Measurements from ENCODE around the gene ACP6.
"Not testable (repeated sequence)": the region's sequence is repeated elsewhere in the genome, so short reads cannot be mapped to it uniquely, and the experiment has no call there.

ACP6 gene

GRCh38 chr1:147625362-147625995 lies 44.8 kb downstream of the ACP6 start:
- DNase-seq (ENCODE audit: extremely low spot score, insufficient read length, low read depth) = no peak
- FAIRE-seq = no peak

GRCh38 chr1:147624529-147624928 lies 45.8 kb downstream of the ACP6 start:
- FAIRE-seq (no peak), DNase-seq (ENCODE audit: extremely low spot score, insufficient read length, low read depth) (no peak)

DNA sequence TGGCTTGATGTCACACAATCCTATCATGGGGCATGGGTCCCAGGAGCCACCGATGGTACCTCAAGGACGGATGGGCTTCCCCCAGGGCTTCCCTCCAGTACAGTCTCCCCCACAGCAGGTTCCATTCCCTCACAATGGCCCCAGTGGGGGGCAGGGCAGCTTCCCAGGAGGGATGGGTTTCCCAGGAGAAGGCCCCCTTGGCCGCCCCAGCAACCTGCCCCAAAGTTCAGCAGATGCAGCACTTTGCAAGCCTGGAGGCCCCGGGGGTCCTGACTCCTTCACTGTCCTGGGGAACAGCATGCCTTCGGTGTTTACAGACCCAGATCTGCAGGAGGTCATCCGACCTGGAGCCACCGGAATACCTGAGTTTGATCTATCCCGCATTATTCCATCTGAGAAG lies 46.3 kb downstream of the ACP6 start:
- DNase-seq (ENCODE audit: extremely low spot score, insufficient read length, low read depth) (no peak), FAIRE-seq (no peak)

DNA sequence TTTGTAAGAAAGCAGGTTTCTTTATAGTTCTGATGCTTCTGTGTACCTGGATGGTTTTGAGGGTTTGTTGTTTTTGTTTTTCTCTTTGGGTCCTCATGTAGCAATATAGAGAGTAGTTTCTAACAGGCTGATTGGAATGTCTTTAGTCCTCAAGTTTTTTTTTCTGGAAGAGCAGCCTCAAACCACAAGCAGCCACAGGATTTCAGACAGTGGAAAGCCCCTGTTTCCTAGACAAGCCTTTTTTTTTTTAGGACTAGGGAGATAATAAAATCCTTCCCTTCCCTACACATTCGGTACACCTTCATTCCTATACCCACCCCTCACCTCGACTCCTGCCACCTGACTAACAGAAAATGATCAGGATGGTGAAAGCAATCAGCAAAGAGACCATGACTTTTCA lies 47.6 kb downstream of the ACP6 start:
- DNase-seq (ENCODE audit: extremely low spot score, insufficient read length, low read depth) (no peak), FAIRE-seq (no peak)

DNA sequence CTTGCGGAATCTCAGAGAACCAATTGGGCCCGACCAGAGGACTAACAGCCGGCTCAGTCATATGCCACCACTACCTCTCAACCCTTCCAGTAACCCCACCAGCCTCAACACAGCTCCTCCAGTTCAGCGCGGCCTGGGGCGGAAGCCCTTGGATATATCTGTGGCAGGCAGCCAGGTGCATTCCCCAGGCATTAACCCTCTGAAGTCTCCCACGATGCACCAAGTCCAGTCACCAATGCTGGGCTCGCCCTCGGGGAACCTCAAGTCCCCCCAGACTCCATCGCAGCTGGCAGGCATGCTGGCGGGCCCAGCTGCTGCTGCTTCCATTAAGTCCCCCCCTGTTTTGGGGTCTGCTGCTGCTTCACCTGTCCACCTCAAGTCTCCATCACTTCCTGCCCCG lies 49.8 kb downstream of the ACP6 start:
- FAIRE-seq (no peak), DNase-seq (ENCODE audit: extremely low spot score, insufficient read length, low read depth) (no peak)

GRCh38 chr1:147619741-147620140 lies 50.6 kb downstream of the ACP6 start:
- DNase-seq (ENCODE audit: extremely low spot score, insufficient read length, low read depth) (no peak), FAIRE-seq (no peak)

GRCh38 chr1:147618771-147619170 lies 51.6 kb downstream of the ACP6 start:
- no peak for DNase-seq (ENCODE audit: extremely low spot score, insufficient read length, low read depth)

GRCh38 chr1:147618077-147618569 lies 52.2 kb downstream of the ACP6 start:
- FAIRE-seq (no peak), DNase-seq (ENCODE audit: extremely low spot score, insufficient read length, low read depth) (no peak)

More at GRCh38 chr1:147618771-147619170, 51.6 kb downstream of the ACP6 start:
- no peak for FAIRE-seq

- not testable (repeated sequence) for DNase-seq (ENCODE audit: extremely low spot score, insufficient read length, low read depth); FAIRE-seq
Measured at GRCh38 chr1:147614966-147615365, 55.4 kb downstream of the ACP6 start.

DNA sequence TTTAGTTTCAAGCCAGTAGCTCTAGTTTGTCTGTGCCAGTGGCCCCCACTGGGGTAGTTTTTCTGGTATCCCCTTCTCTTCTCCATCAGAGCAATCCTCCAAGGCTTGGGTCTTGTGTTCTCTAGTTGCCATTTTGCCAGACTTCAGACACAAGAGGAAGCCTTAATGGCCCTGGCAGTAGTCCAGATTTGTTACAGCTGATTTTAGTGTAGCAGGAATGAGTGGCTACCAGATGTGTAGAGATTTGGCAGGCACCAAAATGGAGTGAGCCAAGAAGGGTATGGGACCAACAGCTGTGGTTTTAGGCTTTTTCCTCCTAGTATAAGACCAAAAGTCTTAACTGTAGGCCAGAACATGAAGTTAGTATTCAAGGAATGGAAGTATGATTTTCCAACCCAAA lies 56.8 kb downstream of the ACP6 start:
- FAIRE-seq (no peak), DNase-seq (ENCODE audit: extremely low spot score, insufficient read length, low read depth) (no peak)

DNA sequence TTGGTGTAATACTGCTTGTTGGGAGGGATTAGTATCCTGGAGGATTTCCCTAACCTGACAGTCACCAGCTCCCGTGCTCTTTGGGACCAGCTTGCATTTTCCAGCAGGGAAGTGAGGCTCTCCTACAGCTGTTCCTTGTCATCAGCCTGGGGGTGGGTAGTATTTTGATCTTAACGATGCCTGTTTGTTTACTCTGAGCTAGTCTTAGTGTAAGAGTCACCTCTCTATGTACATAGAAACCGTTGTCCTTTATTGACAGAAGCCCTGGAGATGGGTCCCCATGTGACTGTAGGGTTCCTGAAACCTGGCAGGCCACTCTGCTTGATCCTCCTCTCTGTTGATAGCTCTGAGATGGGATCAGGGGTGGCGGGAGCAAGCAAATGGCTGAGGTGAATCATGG lies 58.0 kb downstream of the ACP6 start:
- FAIRE-seq = no peak
- DNase-seq (ENCODE audit: extremely low spot score, insufficient read length, low read depth) = no peak

- DNase-seq (ENCODE audit: extremely low spot score, insufficient read length, low read depth) = no peak
- no peak for FAIRE-seq
Measured at GRCh38 chr1:147611586-147611985, 58.7 kb downstream of the ACP6 start.

DNA sequence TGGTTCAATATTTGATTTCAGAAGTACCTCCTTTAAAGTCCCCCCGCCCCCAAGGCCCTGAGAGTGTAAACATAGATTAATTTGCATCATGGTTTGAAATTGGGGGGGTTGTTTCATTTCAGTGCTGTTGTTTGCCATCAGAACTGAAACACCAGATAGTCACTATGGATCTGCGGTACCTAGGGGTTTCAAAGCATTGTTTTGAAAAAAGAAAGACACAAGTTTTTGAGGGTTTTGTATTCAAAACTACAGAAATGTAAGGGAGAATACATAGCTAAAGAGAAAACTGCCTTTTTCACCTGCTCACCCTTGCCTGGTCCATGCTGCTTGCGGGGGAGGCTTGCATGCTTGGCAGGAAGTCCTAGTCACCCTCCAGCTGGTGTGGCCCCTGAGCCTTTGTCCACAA lies 59.3 kb downstream of the ACP6 start:
- no peak for FAIRE-seq
- no peak for DNase-seq (ENCODE audit: extremely low spot score, insufficient read length, low read depth)

GRCh38 chr1:147609358-147609757 lies 61.0 kb downstream of the ACP6 start:
- DNase-seq (ENCODE audit: extremely low spot score, insufficient read length, low read depth) (no peak), FAIRE-seq (no peak)

GRCh38 chr1:147608596-147608995 lies 61.7 kb downstream of the ACP6 start:
- DNase-seq (ENCODE audit: extremely low spot score, insufficient read length, low read depth) (no peak), FAIRE-seq (no peak)

GRCh38 chr1:147605591-147605990 lies 64.7 kb downstream of the ACP6 start:
- DNase-seq (ENCODE audit: extremely low spot score, insufficient read length, low read depth) (no peak), FAIRE-seq (no peak)

- DNase-seq (ENCODE audit: extremely low spot score, insufficient read length, low read depth) = no peak
- no peak for FAIRE-seq
Measured at GRCh38 chr1:147603986-147604385, 66.3 kb downstream of the ACP6 start.

GRCh38 chr1:147600119-147601111 lies 69.9 kb downstream of the ACP6 start:
- FAIRE-seq (no peak), DNase-seq (ENCODE audit: extremely low spot score, insufficient read length, low read depth) (no peak)

- DNase-seq (ENCODE audit: extremely low spot score, insufficient read length, low read depth) (peak; percentile 85), FAIRE-seq (peak; percentile 80)
Measured at GRCh38 chr1:147599362-147600118, 70.8 kb downstream of the ACP6 start.

- DNase-seq (ENCODE audit: extremely low spot score, insufficient read length, low read depth) (no peak), FAIRE-seq (no peak)
Measured at GRCh38 chr1:147598621-147599361, 71.5 kb downstream of the ACP6 start.

Measured in GM18507 (cell line).